WI38 (cell line): ENCODE measurements around the gene RABGAP1.

Experiments used
- H3K4me3 ChIP-seq: 2 replicates; pipeline ENCODE4 v1.5.1; 2011; ENCODE audit warnings: low read depth, mild to moderate bottlenecking, control low read depth, low read length
- CTCF ChIP-seq: IDR thresholded peaks from 2 replicates; pipeline ENCODE4 v1.5.1; 2012; ENCODE audit warnings: low read depth, mild to moderate bottlenecking, control low read depth, low read length

The RABGAP1 gene

GRCh38 chr9:123061216-123061615 lies 120.4 kb downstream of the RABGAP1 start:
- H3K4me3 ChIP-seq = no peak overlapping the region
- no peak for TF ChIP-seq CTCF

- no peak for TF ChIP-seq CTCF
- H3K4me3 ChIP-seq = no peak overlapping the region
These were observed 121.7 kb downstream of the RABGAP1 start for GRCh38 chr9:123062351-123063176.

- TF ChIP-seq CTCF = no peak
- H3K4me3 ChIP-seq = no peak overlapping the region
These were observed 122.4 kb downstream of the RABGAP1 start for GRCh38 chr9:123063177-123063598.

DNA sequence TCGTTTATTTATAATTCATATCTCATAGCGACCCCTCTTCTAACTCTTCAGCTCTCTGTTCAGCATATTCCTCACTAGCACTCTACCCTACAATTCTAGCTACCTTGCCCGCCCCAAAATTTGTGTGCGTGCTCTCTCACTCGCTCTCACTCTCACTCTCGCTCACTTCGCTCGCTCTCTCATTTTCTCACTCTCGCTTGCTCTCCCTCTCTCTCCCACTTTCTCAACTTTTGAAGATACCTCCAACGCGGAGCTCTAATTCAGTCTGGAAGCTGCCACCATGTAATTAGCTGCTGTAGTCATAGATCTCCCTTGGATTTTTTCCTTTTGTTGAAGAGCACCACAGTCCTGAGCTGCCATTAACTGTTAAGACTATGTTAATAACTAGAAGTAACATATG lies 123.1 kb downstream of the RABGAP1 start:
- TF ChIP-seq CTCF = no peak
- H3K4me3 ChIP-seq = no peak overlapping the region

- no peak for TF ChIP-seq CTCF
- H3K4me3 ChIP-seq = no peak overlapping the region
These were observed 123.9 kb downstream of the RABGAP1 start for GRCh38 chr9:123064716-123065115.

DNA sequence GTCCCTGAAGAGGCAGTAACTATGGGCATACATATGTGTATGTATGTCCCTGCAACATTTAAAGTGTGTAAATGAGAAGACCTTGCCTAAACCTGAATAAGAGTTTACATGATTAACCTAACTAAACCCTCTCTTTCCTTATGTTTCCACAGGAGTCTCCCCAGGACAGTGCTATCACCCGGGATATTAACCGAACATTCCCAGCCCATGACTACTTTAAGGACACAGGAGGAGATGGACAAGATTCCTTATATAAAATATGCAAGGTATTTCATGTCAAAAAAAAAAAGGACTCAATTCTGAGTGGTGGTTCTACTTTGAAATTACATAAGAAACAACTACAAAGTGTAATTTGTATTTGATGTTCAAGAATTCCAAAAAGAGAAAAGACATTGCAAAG lies 124.4 kb downstream of the RABGAP1 start:
- no peak for TF ChIP-seq CTCF
- no peak overlapping the region for H3K4me3 ChIP-seq

DNA sequence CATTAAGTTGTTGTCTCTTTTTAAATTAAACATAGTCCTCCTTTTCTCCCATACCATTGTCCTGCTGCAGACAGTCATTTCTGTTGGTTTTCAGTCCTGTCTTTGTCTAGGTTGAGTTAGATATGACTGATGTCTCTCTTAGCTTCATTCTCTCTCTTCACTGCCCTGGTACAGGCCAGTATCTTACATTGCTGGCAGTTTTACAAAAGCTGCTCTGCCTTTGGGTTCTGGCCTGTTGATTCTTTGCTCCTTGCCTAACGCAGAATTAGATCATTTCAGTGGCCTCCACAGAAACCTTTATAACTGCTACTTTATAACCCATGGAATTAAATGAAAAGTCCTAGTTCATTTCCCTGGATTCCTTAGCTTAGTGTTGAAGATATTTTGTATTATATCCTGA lies 126.3 kb downstream of the RABGAP1 start:
- no peak for TF ChIP-seq CTCF
- no peak overlapping the region for H3K4me3 ChIP-seq
